HFF-Myc (cell line): Measurements from ENCODE around the gene ZNHIT6.

ENCODE experiments used
- DNase-seq: peaks from one replicate; pipeline ENCODE4 v3.0.0-alpha.2; 2011; ENCODE audit warnings: low read depth; ENCODE audit errors: extremely low read depth
- H3K4me3 ChIP-seq: replicated peaks from 2 replicates; pipeline ENCODE4 v1.5.1; 2011; ENCODE audit warnings: low read depth, mild to moderate bottlenecking, control low read depth, low read length
- CTCF ChIP-seq: IDR thresholded peaks from 2 replicates; pipeline ENCODE4 v1.5.1; 2012; ENCODE audit warnings: mild to moderate bottlenecking, low read depth, low read length, control low read depth; ENCODE audit errors: missing control alignments

The ZNHIT6 gene

GRCh38 chr1:85605484-85606413 lies 102.5 kb downstream of the ZNHIT6 start:
- DNase-seq, result no peak
- no peak for TF ChIP-seq CTCF

GRCh38 chr1:85604298-85604997 lies 103.8 kb downstream of the ZNHIT6 start:
- H3K4me3 ChIP-seq, result no peak overlapping the region
- TF ChIP-seq CTCF, result no peak
- no peak for DNase-seq

More at GRCh38 chr1:85605484-85606413, 102.5 kb downstream of the ZNHIT6 start:
- no peak overlapping the region for H3K4me3 ChIP-seq

- TF ChIP-seq CTCF, result no peak
- DNase-seq, result no peak
- H3K4me3 ChIP-seq, result no peak overlapping the region
Measured at GRCh38 chr1:85603086-85603880, 105.0 kb downstream of the ZNHIT6 start.

GRCh38 chr1:85602571-85602970 lies 105.7 kb downstream of the ZNHIT6 start:
- no peak overlapping the region for H3K4me3 ChIP-seq
- no peak for TF ChIP-seq CTCF
- DNase-seq, result no peak

DNA sequence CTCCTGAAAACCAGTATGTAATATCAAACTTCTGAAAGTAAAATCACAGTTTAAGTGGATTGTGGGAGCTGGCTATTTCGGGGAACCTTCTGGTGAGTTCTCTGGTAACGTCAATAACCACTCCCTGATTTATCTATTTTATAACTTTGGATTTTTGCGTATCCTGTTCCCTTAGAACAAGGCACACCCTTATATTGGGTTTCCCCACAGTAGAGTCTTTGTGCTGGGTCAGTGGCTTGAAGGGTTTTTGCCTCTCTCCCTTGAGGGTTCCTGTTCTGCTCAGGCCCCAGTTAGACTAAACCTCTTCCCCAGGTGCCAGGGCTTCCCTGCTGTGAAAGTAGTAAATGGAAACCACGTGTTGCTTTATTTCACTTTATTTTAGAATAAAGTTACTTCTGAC lies 106.3 kb downstream of the ZNHIT6 start:
- no peak overlapping the region for H3K4me3 ChIP-seq
- no peak for DNase-seq
- no peak for TF ChIP-seq CTCF

DNA sequence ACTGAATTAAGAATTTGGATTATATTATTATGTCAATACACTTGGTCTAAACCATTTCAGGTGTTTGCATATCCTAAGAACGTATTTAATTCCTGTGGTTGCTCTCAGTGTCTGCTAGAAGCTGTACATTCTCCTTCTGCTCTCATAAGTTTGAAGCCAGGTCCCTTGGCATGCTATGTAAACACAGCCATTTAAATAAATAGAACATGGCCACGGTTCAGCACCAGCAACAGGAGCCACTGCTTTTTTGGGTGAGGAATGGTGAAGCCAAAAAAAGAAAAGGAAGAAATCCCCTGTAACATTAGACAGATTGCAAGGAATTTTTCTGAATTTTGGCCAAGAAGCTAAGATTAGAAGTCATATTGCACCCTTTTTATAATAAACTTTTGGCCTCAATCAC lies 108.6 kb downstream of the ZNHIT6 start:
- no peak overlapping the region for H3K4me3 ChIP-seq
- DNase-seq, result no peak
- no peak for TF ChIP-seq CTCF
